Measurements from ENCODE around the gene CYP11A1. TPM values are rescaled to one million over a fixed set of nuclear protein-coding genes. Genes with fewer than 3 reads are reported as not detected.
A peak's percentile ranks its signal among the peaks of the same experiment; 100 is the strongest.

The CYP11A1 gene
- total RNA-seq, 1 experiment from 2014 or later, result not detected

DNA sequence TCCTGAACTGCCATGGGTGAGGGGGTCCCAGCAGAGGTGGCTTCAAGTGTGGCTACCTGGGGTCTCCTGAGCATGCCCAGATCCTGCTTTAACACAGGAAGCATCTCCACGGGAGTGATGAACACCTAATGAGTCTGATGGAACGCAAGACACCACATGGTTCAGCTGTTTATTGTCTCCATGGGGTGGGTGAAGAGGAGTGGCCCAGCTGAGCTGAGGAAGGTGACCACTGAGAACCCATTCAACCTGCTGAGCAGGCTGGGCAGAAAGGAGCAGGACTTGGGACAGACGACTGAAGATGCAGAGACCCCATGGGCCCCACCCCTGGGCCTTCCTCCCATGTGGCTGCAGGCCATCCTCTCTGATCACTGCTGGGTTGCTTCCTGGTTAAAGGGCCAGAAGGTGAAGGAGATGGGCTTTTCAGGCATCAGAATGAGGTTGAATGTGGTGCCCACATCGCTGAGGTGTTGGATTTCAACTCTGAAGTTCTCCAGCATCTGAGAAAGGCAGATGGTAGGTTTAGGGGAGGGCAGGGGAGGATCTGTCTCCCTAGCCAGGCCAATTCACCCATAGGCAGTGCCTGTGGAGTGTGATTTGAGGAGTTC is 29.7 kb downstream of the CYP11A1 start:
- no peak for DNase-seq (ENCODE audit: low read depth, low spot score)
- in situ Hi-C loops (cut with HindIII; ENCODE audit: low pct_unique_long_range_greater_than_20kb, low sequenced_read_pairs), result no loop called here

DNA sequence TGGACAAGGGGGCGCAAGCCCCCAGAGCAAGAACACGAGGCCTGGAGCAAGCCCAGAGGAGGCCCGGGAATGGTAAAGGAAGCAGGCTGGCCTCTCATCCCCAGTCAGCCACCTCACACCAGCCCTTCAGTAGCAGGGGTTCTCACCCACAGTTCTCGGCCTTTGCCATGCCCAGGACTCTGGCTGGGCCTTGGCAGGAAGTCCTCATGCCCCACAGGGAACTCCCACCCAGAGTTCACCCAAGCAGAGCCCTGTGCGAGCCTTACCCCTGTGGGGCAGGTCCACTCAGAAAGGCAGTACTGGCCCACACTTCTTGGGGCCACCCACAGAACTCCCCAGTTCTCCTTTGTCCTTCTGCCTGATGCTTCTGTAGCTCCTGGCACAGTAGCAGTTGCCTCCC is 30.3 kb downstream of the CYP11A1 start:
- no peak for DNase-seq (ENCODE audit: low read depth, low spot score)
- in situ Hi-C loops (cut with HindIII; ENCODE audit: low pct_unique_long_range_greater_than_20kb, low sequenced_read_pairs), result no loop called here

DNA sequence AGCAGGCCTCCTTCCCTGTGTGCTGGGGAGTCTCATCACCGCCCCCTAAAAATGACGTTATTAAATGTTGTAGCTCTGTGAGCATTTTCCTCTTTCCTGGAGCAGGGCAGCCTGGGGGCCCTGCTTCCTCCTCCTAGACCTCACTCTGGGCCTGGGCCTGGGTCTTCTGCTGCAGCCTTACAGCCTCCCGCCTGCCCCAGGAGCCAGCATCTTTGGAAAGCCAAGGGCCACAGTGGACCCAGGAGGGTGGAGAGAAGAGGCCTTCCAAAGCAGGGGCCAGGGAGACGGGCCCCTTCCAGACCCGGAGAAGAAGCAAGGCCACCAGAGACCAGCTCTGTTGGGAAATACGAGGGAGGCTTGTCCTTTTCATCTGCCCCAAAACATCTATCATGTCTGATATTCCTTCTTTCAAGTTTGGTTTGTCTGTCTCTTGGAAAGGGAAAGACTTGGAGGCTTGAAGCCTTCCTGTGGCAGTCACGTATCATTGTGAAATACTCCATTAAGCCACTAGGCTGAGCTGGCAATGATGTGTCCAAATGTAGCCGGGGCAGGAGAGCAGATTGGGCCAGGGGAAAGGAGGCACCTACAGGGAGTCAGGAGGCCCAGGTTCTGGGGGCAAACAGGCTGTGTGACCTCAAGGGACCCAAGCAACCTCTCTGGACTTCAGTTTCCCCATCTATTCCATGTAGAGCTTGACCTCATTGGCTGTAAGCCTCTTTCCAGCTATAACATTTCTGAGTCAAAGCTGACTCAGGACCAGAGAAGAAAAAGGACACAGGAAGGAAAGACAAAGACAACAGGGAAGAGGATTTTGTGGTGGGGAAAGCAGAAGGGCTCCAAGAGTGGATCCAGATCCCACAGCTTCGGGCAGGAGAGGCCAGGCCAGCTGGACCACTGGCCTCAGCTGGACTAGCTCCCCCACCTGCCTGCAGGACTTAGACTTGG is 31.1 kb downstream of the CYP11A1 start:
- in situ Hi-C loops (cut with HindIII; ENCODE audit: low pct_unique_long_range_greater_than_20kb, low sequenced_read_pairs), result no loop called here
- peak; percentile 17 for DNase-seq (ENCODE audit: low read depth, low spot score)

DNA sequence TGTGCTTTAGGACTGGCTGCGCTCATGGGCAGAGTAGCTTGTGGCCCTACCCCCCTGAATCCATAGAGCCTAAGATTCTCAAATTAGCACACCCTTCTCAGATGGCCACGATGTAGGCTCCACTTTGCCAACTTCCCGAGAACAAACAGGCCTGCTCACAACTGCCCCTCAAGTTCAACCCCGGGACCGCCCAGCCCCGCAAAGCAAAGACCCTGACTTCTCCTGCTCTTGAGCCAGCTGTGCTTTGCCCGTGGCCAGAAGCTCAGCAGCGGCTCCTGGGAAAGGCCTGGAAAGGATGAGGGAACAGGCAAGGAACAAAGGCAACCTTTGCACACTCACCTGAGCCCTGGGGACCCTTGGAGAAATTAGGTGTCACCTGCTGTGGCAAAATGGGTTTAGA is 32.0 kb downstream of the CYP11A1 start:
- no peak for DNase-seq (ENCODE audit: low read depth, low spot score)
- in situ Hi-C loops (cut with HindIII; ENCODE audit: low pct_unique_long_range_greater_than_20kb, low sequenced_read_pairs), result no loop called here

DNA sequence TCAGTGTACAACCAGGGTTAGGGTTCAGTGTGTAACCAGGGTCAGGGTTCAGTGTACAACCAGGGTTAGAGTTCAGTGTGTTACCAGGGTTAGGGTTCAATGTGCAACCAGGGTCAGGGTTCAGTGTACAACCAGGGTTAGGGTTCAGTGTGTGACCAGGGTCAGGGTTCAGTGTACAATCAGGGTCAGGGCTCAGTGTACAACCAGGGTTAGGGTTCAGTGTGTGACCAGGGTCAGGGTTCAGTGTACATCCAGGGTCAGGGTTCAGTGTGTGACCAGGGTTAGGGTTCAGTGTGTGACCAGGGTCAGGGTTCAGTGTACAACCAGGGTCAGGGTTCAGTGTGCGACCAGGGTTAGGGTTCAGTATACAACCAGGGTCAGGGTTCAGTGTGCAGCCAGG is 33.3 kb downstream of the CYP11A1 start:
- no peak for DNase-seq (ENCODE audit: low read depth, low spot score)
- in situ Hi-C loops (cut with HindIII; ENCODE audit: low pct_unique_long_range_greater_than_20kb, low sequenced_read_pairs), result no loop called here

DNA sequence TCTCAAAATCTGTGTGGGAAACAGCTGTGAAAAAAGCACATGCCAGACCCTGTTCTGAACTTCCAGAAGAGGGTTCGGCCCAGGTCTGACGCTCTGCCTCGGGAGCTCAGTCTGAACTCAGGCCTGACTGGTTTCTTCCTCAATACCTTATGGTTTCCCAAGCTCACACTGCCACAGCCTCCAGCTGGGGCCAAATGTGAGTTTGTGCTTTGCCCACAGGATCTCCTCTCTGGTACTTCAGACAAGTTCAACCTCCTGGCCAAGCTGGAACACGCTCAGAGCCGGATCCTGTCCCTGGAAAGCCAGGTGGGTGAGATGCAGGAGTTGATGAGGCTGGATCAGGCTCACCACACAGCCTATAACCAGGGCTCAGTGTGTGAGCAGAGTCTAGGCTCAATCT is 33.8 kb downstream of the CYP11A1 start:
- in situ Hi-C loops (cut with HindIII; ENCODE audit: low pct_unique_long_range_greater_than_20kb, low sequenced_read_pairs), result no loop called here
- no peak for DNase-seq (ENCODE audit: low read depth, low spot score)

DNA sequence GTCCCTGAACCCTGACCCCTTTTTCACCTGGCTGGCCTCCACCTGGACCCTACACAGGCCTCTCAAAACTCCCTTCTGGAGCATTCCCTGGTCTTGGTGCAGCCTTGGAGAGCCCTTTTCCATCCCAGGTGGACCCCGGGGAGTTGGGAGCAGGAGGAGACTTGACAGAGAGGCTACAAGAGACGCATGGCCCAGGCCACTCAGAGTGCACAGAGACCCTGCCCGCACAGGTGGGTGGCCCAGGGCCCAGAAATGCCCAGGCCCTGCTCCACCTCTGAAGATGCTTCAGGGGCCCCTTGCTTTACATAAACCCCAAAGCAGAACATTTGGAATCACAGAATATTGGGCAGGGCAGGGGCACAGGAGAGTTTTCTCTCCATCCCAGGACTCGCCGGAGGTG is 34.4 kb downstream of the CYP11A1 start:
- DNase-seq (ENCODE audit: low read depth, low spot score), result no peak
- in situ Hi-C loops (cut with HindIII; ENCODE audit: low pct_unique_long_range_greater_than_20kb, low sequenced_read_pairs), result no loop called here

DNA sequence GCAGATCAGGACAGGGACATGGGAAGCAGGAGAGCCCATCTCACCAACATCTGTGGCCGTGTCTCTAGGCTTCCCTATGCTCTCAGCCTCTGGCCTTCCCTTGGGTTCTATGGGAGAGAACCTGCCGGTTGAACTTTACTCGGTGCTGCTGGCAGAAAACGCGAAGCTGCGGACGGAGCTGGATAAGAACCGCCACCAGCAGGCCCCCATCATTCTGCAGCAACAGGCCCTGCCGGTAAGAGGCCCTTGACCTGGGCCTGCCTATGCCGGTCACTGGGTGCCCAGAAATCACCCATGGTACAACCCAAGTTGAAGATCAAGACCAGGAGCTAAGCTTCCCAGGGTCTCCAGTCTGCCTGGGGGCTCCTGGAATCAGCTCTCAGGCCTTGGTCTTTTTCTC is 34.8 kb downstream of the CYP11A1 start:
- DNase-seq (ENCODE audit: low read depth, low spot score), result no peak
- in situ Hi-C loops (cut with HindIII; ENCODE audit: low pct_unique_long_range_greater_than_20kb, low sequenced_read_pairs), result no loop called here

DNA sequence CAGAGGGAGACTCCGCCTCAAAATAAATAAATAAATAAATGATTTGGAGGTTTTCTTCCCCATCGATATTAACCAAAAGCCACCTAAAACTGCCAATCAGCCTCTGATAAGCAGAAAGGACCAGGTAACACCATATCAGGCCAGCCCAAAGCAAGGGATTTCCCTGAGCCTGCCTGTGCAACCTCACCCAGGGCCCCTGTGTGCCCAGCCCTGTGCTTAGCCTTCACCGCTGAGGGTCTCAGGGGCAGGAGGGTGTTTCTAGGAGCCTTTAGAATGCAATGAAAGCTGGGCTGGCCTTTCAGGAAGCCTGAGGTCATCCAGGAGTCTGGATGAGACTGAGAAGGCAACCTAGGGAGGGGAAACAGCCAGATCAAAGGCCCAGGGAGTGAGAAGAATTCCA is 35.4 kb downstream of the CYP11A1 start:
- in situ Hi-C loops (cut with HindIII; ENCODE audit: low pct_unique_long_range_greater_than_20kb, low sequenced_read_pairs), result no loop called here
- DNase-seq (ENCODE audit: low read depth, low spot score), result no peak

DNA sequence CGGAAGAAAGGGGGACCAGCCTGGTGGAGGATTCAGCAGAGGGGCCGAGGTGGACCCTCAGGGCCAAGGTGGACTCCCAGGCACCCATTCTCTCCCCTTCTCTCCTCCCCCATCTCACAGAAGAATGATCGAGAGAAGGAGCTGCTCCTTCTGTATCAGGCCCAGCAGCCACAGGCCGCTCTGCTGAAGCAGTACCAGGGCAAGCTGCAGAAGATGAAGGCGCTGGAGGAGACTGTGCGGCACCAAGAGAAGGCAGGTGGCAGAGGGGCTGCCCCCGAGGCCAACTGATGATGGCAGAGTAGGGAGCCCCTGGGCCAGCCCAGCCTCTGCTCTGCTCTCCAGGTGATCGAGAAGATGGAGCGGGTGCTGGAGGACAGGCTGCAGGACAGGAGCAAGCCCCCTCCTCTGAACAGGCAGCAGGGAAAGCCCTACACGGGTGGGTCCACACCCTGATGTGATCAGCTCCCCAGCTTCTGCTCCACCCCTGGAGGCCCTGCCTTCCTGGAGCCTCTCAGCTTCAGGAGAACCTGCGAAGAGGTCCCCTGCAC is 36.5 kb downstream of the CYP11A1 start:
- in situ Hi-C loops (cut with HindIII; ENCODE audit: low pct_unique_long_range_greater_than_20kb, low sequenced_read_pairs), result no loop called here
- no peak for DNase-seq (ENCODE audit: low read depth, low spot score)

DNA sequence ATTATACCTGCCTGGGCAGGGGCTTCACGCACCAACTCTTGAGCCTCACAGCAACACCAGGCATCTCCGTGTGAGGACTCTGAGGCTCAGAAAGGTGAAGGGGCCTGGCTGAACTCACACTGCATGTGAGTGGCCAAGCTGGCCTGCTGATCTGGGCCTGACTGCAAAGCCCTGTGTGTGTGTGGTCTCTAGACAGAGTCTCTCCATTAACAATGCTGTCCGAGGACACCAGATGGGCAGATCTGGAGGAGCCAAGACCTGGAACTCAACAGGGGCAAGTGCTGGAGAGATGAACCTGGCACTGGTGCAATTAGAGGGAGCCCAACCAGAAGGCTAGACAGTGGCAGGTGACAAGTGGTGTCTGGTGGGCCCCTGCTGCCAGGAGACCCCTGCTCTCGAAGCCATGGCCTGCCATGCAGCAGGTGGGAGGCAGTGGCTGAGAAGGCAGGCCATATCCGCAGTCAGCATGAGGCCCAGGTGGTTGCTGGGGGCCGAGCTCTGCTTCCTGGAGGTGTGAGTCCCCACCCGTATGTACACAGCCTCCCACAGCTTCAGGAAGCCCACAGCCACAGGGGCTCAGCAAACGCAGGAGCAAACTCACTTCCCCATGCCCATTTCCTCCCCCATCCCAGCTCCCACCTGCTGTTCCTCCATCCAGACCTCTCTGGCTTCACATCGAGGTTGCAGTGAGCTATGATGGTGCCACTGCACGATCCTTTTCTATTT is 39.0 kb downstream of the CYP11A1 start:
- DNase-seq (ENCODE audit: low read depth, low spot score), result no peak
- in situ Hi-C loops (cut with HindIII; ENCODE audit: low pct_unique_long_range_greater_than_20kb, low sequenced_read_pairs), result no loop called here

DNA sequence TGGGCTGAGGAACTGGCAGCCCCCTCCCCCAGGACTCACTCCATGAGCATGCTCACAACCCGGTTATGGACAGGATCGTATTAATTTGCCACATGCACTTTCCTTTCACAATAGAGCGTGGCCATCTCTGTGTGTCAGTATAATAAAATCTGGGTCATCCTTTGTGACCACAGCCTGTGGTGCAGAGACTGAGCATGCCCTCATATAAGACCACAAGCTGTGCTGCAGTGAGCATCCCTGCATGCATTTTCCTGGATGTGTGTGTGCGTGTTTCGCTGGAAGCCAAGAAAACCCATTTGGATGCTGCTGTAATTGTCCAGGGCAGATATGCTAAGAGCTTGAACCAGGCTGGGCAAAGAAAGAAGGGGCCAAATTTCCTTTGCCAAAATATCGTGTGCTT is 39.7 kb downstream of the CYP11A1 start:
- DNase-seq (ENCODE audit: low read depth, low spot score), result no peak
- in situ Hi-C loops (cut with HindIII; ENCODE audit: low pct_unique_long_range_greater_than_20kb, low sequenced_read_pairs), result no loop called here

DNA sequence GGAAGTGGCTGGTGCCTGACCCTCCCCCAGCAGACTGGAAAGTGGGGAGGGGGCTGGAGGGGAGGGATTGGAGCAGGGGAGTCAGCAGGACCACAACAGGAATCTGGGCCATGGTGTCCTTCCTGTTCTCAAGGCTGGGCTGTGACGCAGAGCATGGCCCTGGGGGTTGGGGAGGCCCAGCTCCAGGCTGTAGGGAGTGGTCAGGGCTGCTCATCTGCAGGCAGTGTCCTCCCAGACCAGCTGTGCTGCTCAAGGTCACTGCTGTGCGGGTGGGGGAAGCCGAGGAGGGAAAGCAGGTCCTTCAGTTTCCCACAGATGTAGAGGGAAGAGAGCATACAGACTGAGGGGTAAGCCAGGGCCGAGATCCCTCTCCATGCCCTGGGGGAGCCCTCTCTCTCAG is 40.7 kb downstream of the CYP11A1 start:
- in situ Hi-C loops (cut with HindIII; ENCODE audit: low pct_unique_long_range_greater_than_20kb, low sequenced_read_pairs), result no loop called here
- DNase-seq (ENCODE audit: low read depth, low spot score), result no peak

DNA sequence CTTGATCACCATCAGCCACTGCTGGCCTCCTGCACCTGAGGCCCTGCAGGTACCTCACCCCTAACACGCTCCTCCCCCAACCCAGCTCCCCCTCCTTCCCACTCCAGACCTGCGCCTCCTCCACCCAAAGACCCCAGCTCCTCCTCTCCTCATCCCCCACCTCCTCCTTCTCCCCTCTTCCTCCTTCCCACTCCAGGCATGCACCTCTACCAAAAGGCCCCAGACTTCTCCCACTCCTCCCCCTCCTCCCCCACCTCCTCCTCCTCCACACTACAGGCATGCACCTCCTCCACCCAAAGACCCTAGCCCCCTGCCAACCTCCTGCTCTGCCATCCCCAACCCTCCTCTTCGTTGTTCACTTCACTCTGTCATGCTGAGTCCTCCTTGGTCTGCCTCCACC is 42.7 kb downstream of the CYP11A1 start:
- no peak for DNase-seq (ENCODE audit: low read depth, low spot score)
- in situ Hi-C loops (cut with HindIII; ENCODE audit: low pct_unique_long_range_greater_than_20kb, low sequenced_read_pairs), result loop anchor here (25.0 kb wide), 1 partner anchor 212 kb away; no protein-coding TSS in a partner anchor

DNA sequence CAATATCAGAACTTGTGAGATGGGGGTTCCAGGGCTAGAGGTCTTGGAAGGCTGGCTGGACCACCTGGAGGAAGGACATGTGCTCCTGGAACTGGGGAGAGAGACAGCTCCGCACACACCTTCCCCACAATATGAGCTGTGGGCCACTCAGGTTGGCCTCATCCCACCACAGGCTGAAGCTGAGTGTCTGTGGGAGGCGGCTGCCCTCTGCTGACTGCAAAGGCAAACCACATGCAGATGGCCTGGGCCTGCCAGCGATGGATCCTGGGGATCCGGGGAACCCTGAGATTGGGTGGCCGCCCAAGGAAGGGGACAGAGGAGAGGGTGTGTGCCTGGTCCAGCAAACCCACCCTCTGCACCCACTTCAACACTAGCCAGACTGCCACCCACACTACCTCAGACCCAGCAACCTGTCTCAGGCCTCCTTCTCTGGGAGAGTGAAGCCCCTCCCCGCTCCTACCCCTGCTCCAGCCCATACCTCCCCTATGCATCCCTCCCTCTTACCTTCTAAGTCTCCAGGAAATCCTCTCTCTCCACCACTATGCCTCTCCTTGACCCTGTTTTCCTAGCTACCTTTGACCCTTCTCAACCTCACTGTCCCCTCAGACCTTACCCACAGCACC is 44.8 kb downstream of the CYP11A1 start:
- in situ Hi-C loops (cut with HindIII; ENCODE audit: low pct_unique_long_range_greater_than_20kb, low sequenced_read_pairs), result loop anchor here (25.0 kb wide), 1 partner anchor 210 kb away; no protein-coding TSS in a partner anchor

DNA sequence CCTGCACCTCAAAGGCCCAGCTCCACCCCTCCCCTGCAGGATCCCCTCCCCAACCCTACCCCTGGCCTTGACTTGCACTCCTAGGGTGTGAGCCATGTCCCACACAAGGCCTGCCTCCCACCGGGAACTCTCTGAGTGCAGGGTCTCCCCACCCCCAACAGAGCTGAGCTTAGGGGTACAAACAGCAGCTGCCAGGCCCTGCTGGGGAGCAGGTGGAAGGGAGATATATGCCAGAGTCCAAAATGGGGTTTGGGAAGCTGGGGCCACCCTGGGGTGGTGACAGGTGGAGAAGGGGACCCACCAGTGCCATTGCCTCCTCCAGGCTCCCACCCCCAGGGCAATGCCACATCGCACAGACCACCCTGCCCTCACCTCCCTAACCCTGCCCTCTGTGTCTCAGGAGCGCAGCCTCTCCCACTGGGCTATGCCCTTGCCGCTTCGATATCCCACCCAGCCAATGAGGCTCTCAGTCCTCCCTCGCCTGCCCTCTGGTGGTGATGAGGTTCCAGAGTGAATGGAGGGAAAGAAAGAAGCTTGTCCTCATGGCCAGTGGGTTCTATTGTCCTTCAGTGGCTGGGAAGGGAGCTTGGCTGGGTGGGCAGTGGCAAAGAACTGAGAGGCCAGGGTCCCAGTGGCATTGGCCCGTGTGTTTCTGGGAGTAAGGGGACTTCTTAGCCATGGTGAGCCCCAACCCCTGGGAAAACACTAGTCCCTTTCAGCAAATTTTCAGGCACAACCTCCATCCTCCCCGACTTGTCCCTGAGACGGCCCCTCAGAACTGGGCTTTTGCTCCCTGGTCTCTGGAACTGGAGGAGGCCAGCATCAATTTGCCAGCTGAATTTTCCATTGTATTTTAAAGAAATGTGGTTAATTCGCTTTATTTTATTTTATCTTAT is 46.8 kb downstream of the CYP11A1 start:
- in situ Hi-C loops (cut with HindIII; ENCODE audit: low pct_unique_long_range_greater_than_20kb, low sequenced_read_pairs), result loop anchor here (25.0 kb wide), 1 partner anchor 208 kb away; no protein-coding TSS in a partner anchor
- DNase-seq (ENCODE audit: low read depth, low spot score), result peak; percentile 75

More for the DNA sequence above, 44.8 kb downstream of the CYP11A1 start:
- DNase-seq (ENCODE audit: low read depth, low spot score), result peak; percentile 72
